ENCODE results near the gene DSC1. TPM values are rescaled to one million over a fixed set of nuclear protein-coding genes. Genes with fewer than 3 reads are reported as not detected.
"Not testable (repeated sequence)": the region's sequence is repeated elsewhere in the genome, so short reads cannot be mapped to it uniquely, and the experiment has no call there.

Gene DSC1
- total and polyA plus RNA-seq, 8 donors = 0.03 TPM; not detected in 7

- Histone ChIP-seq H3K4me1 (no peaks in the 10 kb centered on the region), H3K36me3 (no peaks in the 10 kb centered on the region), H3K27ac (no peak overlapping the region), H3K9me3 (no peaks in the 10 kb centered on the region), H3K4me3 (no peak overlapping the region), H3K27me3 (no peaks in the 10 kb centered on the region)
- intact Hi-C loops (cut with DNase I; ENCODE audit: low total_unique reads) = no loop called here
- 62 to 78% (median 73%) methylated on average over 4 of the region's 4 CpGs for WGBS, 5 donors
- no peak for DNase-seq
- TF ChIP-seq CTCF (IDR thresholded peaks at IDR 0.05) = no peak
- no peak for TF ChIP-seq EP300 (IDR thresholded peaks at IDR 0.05)
- no peak for TF ChIP-seq POLR2AphosphoS5 (IDR thresholded peaks at IDR 0.05)
- TF ChIP-seq POLR2A (IDR thresholded peaks at IDR 0.05) = no peak
Measured at GRCh38 chr18:31185186-31185950, 22.7 kb upstream of the DSC1 start.

GRCh38 chr18:31183302-31183701, 20.6 kb upstream of the DSC1 start:
- Histone ChIP-seq H3K27me3 (no peaks in the 10 kb centered on the region), H3K27ac (no peak overlapping the region), H3K4me1 (no peaks in the 10 kb centered on the region), H3K4me3 (no peak overlapping the region), H3K9me3 (no peaks in the 10 kb centered on the region), H3K36me3 (no peaks in the 10 kb centered on the region)
- intact Hi-C loops (cut with DNase I; ENCODE audit: low total_unique reads) = no loop called here
- TF ChIP-seq EP300 (IDR thresholded peaks at IDR 0.05) (no peak), POLR2A (IDR thresholded peaks at IDR 0.05) (no peak), CTCF (IDR thresholded peaks at IDR 0.05) (no peak), POLR2AphosphoS5 (IDR thresholded peaks at IDR 0.05) (no peak)
- WGBS, 5 donors = 87 to 92% (median 89%) methylated on average over 2 of the region's 2 CpGs
- no peak for DNase-seq

- H3K4me1 ChIP-seq; H3K36me3 ChIP-seq; H3K27ac ChIP-seq; intact Hi-C loops (cut with DNase I; ENCODE audit: low total_unique reads); H3K4me3 ChIP-seq; DNase-seq; H3K9me3 ChIP-seq; H3K27me3 ChIP-seq: not testable (repeated sequence)
- 87 to 97% (median 93%) methylated on average over 6 of the region's 6 CpGs for WGBS, 5 donors
Measured at GRCh38 chr18:31177369-31177768, 14.7 kb upstream of the DSC1 start.

GRCh38 chr18:31176531-31176930, 13.9 kb upstream of the DSC1 start:
- H3K4me1 ChIP-seq = no peaks in the 10 kb centered on the region
- H3K27ac ChIP-seq = no peak overlapping the region
- DNase-seq = no peak
- no peaks in the 10 kb centered on the region for H3K36me3 ChIP-seq
- no peak for TF ChIP-seq CTCF (IDR thresholded peaks at IDR 0.05)
- TF ChIP-seq POLR2A (IDR thresholded peaks at IDR 0.05) = no peak
- TF ChIP-seq POLR2AphosphoS5 (IDR thresholded peaks at IDR 0.05) = no peak
- no peak for TF ChIP-seq EP300 (IDR thresholded peaks at IDR 0.05)
- H3K27me3 ChIP-seq = no peaks in the 10 kb centered on the region
- H3K4me3 ChIP-seq = no peak overlapping the region
- H3K9me3 ChIP-seq = no peaks in the 10 kb centered on the region
- 78 to 93% (median 92%) methylated on average over 2 of the region's 2 CpGs for WGBS, 5 donors
- intact Hi-C loops (cut with DNase I; ENCODE audit: low total_unique reads) = no loop called here

- Histone ChIP-seq H3K27ac (no peak overlapping the region), H3K27me3 (no peaks in the 10 kb centered on the region), H3K4me3 (no peak overlapping the region), H3K9me3 (no peaks in the 10 kb centered on the region), H3K36me3 (no peaks in the 10 kb centered on the region), H3K4me1 (no peaks in the 10 kb centered on the region)
- 67 to 94% (median 75%) methylated on average over 1 of the region's 1 CpG for WGBS, 5 donors
- no peak for TF ChIP-seq POLR2A (IDR thresholded peaks at IDR 0.05)
- TF ChIP-seq EP300 (IDR thresholded peaks at IDR 0.05) = no peak
- TF ChIP-seq CTCF (IDR thresholded peaks at IDR 0.05) = no peak
- no peak for TF ChIP-seq POLR2AphosphoS5 (IDR thresholded peaks at IDR 0.05)
- intact Hi-C loops (cut with DNase I; ENCODE audit: low total_unique reads) = no loop called here
- DNase-seq = no peak
Measured at GRCh38 chr18:31171144-31171839, 8.6 kb upstream of the DSC1 start.

All from stomach (tissue), 9 donors.